Activated CD8-positive, alpha-beta T cell treated with anti-CD3 and anti-CD28 coated beads for 36 hours (primary cell): ENCODE results near the gene RALY. TPM values are rescaled to one million over a fixed set of nuclear protein-coding genes. Genes with fewer than 3 reads are reported as not detected.

Source experiments
- ATAC-seq: fragments of 200-7000 bp; cut with Tn5 transposase; one replicate; pipeline ENCODE4 v1.10.0; 2021; ENCODE audit warnings: mild to moderate bottlenecking, moderate library complexity
- CTCF ChIA-PET: fragments of 350-600 bp; sonication (Branson Sonifier 250); formaldehyde crosslinking; loops from one replicate; lab custom pipeline; 2021; ENCODE audit warnings: antibody characterized with exemption; lab: Charles Lee
- POLR2A ChIA-PET: fragments of 350-600 bp; sonication (Branson Sonifier 250); formaldehyde crosslinking; loops from one replicate; lab custom pipeline; 2021; ENCODE audit warnings: antibody characterized with exemption; lab: Charles Lee
- DNase-seq: peaks from one replicate; pipeline ENCODE4 v3.0.0-alpha.2; 2020
- H3K27ac Mint-ChIP-seq: one replicate; pipeline ENCODE4 v1.8.0; 2021; ENCODE audit warnings: mild to moderate bottlenecking, mixed read lengths
- H3K27me3 Mint-ChIP-seq: one replicate; pipeline ENCODE4 v1.8.0; 2021; ENCODE audit warnings: mixed read lengths
- H3K36me3 Mint-ChIP-seq: one replicate; pipeline ENCODE4 v1.8.0; 2021; ENCODE audit warnings: low read depth, mixed read lengths
- H3K4me1 Mint-ChIP-seq: one replicate; pipeline ENCODE4 v1.8.0; 2021; ENCODE audit warnings: low read depth, mixed read lengths
- H3K4me3 Mint-ChIP-seq: one replicate; pipeline ENCODE4 v1.8.0; 2021; ENCODE audit warnings: mild to moderate bottlenecking, moderate library complexity, mixed read lengths
- H3K9me3 Mint-ChIP-seq: one replicate; pipeline ENCODE4 v1.8.0; 2021; ENCODE audit warnings: mixed read lengths
- intact Hi-C: fragments of 100-400 bp; cut with micrococcal nuclease; formaldehyde crosslinking; loops from one replicate; pipeline ENCODE4 v1.10.0; 2022
- total RNA-seq, 2 experiments: library from RNA; stranded (reverse); gene quantifications; one replicate each; pipeline ENCODE4 v1.2.3, GENCODE V29; 2021
- TF ChIP-seq, protein P1 (sequence below): fragments of 200-600 bp; IDR thresholded peaks from one replicate; pipeline ENCODE4 v1.8.0; 2022; ENCODE audit warnings: antibody characterized with exemption, mild to moderate bottlenecking

The RALY gene
- total RNA-seq, 2 experiments from 2014 or later, result 151 to 153 TPM

DNA sequence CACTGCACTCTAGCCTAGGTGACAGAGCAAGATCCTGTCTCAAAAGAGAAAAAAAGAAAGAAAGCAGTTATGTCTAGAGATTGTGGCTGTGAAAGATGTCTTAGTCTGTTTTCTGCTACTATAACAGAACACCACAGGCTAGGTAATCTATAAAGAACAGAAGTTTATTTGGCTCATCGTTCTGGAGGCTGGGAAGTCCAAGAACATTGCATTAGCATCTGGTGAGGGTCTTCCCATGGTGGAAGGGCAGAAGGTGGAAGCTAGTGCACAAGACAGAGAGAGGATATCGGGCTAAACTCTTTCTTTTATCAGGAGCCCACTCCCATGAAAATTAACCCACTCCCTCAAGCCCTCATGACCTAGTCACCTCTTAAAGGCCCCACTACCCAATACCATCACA lies 16.2 kb upstream of the RALY start:
- peaks cover 6% of the 10 kb centered on the region for H3K27me3 Mint-ChIP-seq
- TF ChIP-seq, protein P1, sequence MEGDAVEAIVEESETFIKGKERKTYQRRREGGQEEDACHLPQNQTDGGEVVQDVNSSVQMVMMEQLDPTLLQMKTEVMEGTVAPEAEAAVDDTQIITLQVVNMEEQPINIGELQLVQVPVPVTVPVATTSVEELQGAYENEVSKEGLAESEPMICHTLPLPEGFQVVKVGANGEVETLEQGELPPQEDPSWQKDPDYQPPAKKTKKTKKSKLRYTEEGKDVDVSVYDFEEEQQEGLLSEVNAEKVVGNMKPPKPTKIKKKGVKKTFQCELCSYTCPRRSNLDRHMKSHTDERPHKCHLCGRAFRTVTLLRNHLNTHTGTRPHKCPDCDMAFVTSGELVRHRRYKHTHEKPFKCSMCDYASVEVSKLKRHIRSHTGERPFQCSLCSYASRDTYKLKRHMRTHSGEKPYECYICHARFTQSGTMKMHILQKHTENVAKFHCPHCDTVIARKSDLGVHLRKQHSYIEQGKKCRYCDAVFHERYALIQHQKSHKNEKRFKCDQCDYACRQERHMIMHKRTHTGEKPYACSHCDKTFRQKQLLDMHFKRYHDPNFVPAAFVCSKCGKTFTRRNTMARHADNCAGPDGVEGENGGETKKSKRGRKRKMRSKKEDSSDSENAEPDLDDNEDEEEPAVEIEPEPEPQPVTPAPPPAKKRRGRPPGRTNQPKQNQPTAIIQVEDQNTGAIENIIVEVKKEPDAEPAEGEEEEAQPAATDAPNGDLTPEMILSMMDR, result no peak
- intact Hi-C loops, result no loop called here
- DNase-seq (no peak), ATAC-seq (no peak)
- H3K27ac Mint-ChIP-seq, result no peak overlapping the region
- H3K36me3 Mint-ChIP-seq, result no peaks in the 10 kb centered on the region
- CTCF ChIA-PET, result no interaction called here
- POLR2A ChIA-PET, result no interaction called here
- H3K9me3 Mint-ChIP-seq, result no peaks in the 10 kb centered on the region
- no peaks in the 10 kb centered on the region for H3K4me1 Mint-ChIP-seq
- no peak overlapping the region for H3K4me3 Mint-ChIP-seq

- H3K9me3 Mint-ChIP-seq, result no peaks in the 10 kb centered on the region
- no peak overlapping the region for H3K27ac Mint-ChIP-seq
- peaks cover 6% of the 10 kb centered on the region for H3K27me3 Mint-ChIP-seq
- no peak overlapping the region for H3K4me3 Mint-ChIP-seq
- POLR2A ChIA-PET, result no interaction called here
- no peak for DNase-seq
- ATAC-seq, result no peak
- intact Hi-C loops, result no loop called here
- CTCF ChIA-PET, result no interaction called here
- TF ChIP-seq, protein P1, result no peak
- H3K4me1 Mint-ChIP-seq, result no peaks in the 10 kb centered on the region
- no peaks in the 10 kb centered on the region for H3K36me3 Mint-ChIP-seq
Observed at GRCh38 chr20:33979094-33979493, 14.6 kb upstream of the RALY start.

GRCh38 chr20:33981347-33981746 lies 12.4 kb upstream of the RALY start:
- Mint-ChIP-seq H3K9me3 (no peaks in the 10 kb centered on the region), H3K4me3 (no peak overlapping the region), H3K36me3 (no peaks in the 10 kb centered on the region), H3K4me1 (no peaks in the 10 kb centered on the region), H3K27ac (no peak overlapping the region), H3K27me3 (peaks cover 6% of the 10 kb centered on the region)
- ChIA-PET POLR2A (interaction anchor here (2.3 kb wide), 1 partner anchor 12 kb away, joined by 8 read pairs; the partner anchor contains the start of gene RALY), CTCF (interaction anchor here (0.8 to 1.7 kb wide), 3 partner anchors 12 to 189 kb away, joined by 3 read pairs; no protein-coding TSS in a partner anchor)
- DNase-seq (no peak), ATAC-seq (no peak)
- intact Hi-C loops, result no loop called here
- TF ChIP-seq, protein P1, result no peak

DNA sequence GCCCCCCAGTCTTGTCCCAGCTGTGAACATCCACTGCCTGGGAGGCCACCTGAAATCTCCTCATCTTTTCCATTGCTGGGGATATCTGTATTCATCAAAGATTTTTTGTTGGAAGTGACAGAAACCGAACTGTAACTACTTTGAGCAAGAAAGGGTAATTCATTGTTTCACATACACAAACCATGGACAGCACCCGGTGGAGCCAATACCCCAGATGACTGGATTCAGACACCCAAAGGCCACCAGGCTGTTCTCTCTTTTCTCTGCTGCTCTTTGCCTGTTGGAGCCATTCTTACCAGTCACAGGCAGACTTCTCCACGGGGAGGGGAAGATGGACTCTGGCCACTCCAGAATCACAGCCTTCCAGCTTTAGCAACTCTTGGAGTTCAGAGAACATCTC lies 11.7 kb upstream of the RALY start:
- no peak for ATAC-seq
- POLR2A ChIA-PET, result no interaction called here
- Mint-ChIP-seq H3K36me3 (no peaks in the 10 kb centered on the region), H3K4me1 (no peaks in the 10 kb centered on the region), H3K27ac (no peak overlapping the region), H3K4me3 (no peak overlapping the region), H3K9me3 (no peaks in the 10 kb centered on the region), H3K27me3 (peaks cover 6% of the 10 kb centered on the region)
- TF ChIP-seq, protein P1, result no peak
- intact Hi-C loops, result no loop called here
- no peak for DNase-seq
- CTCF ChIA-PET, result interaction anchor here (0.8 to 1.7 kb wide), 3 partner anchors 13 to 190 kb away, joined by 3 read pairs; no protein-coding TSS in a partner anchor

- H3K4me1 Mint-ChIP-seq, result no peaks in the 10 kb centered on the region
- ChIA-PET POLR2A (no interaction called here), CTCF (interaction anchor here (1.2 kb wide), 1 partner anchor 14 kb away, joined by 4 read pairs; no protein-coding TSS in a partner anchor)
- no peak overlapping the region for H3K27ac Mint-ChIP-seq
- TF ChIP-seq, protein P1, result no peak
- no peaks in the 10 kb centered on the region for H3K36me3 Mint-ChIP-seq
- no peak for DNase-seq
- H3K4me3 Mint-ChIP-seq, result no peak overlapping the region
- H3K9me3 Mint-ChIP-seq, result no peaks in the 10 kb centered on the region
- no peak for ATAC-seq
- peaks cover 2% of the 10 kb centered on the region for H3K27me3 Mint-ChIP-seq
- intact Hi-C loops, result no loop called here
Observed at GRCh38 chr20:33983371-33983770, 10.3 kb upstream of the RALY start.
